H1 (cell line): ENCODE results near the gene MAN1C1. TPM values are rescaled to one million over a fixed set of nuclear protein-coding genes. Genes with fewer than 3 reads are reported as not detected.

Experiments
- CTCF ChIA-PET: fragments of 300-600 bp; sonication (Branson Sonifier 250); formaldehyde crosslinking; loops from one replicate; lab custom pipeline; 2021; ENCODE audit not compliant: partially characterized antibody; lab: Charles Lee
- POLR2A ChIA-PET: fragments of 300-600 bp; sonication (Branson Sonifier 250); formaldehyde crosslinking; loops from one replicate; lab custom pipeline; 2021; ENCODE audit warnings: inconsistent platforms; ENCODE audit not compliant: partially characterized antibody; lab: Charles Lee
- DNase-seq, 2 experiments: peaks; one replicate each; pipeline versions ENCODE4 v3.0.0 to v3.0.0-alpha.2; 2010 to 2022; ENCODE audit warnings: low spot score in 2 of 2, low read depth in 1 of 2, mixed read lengths in 1 of 2
- FAIRE-seq: peaks from 2 replicates; lab custom pipeline; 2011; peaks lifted over from hg19 to GRCh38; lab: Jason Lieb, UNC
- H2AFZ ChIP-seq: 2 replicates; pipeline ENCODE4 v1.8.1; 2012; ENCODE audit warnings: low read length, inconsistent platforms
- H2AK5ac ChIP-seq: 2 replicates; pipeline ENCODE4 v1.6.1; 2013; ENCODE audit warnings: low read depth, low read length
- H2BK120ac ChIP-seq: replicated peaks from 2 replicates; pipeline ENCODE3; 2013; ENCODE audit warnings: low read depth, low read length, inconsistent platforms
- H2BK12ac ChIP-seq: 2 replicates; pipeline ENCODE4 v1.6.1; 2013; ENCODE audit warnings: low read depth, low read length
- H2BK15ac ChIP-seq: 2 replicates; pipeline ENCODE4 v1.6.1; 2013; ENCODE audit warnings: low read length
- H2BK20ac ChIP-seq: 2 replicates; pipeline ENCODE4 v1.6.1; 2013; ENCODE audit warnings: low read length
- H2BK5ac ChIP-seq: 2 replicates; pipeline ENCODE4 v1.6.1; 2013; ENCODE audit warnings: low read depth, low read length
- H3K14ac ChIP-seq: 2 replicates; pipeline ENCODE4 v1.6.1; 2013; ENCODE audit warnings: inconsistent platforms; ENCODE audit not compliant: insufficient read length
- H3K18ac ChIP-seq: 2 replicates; pipeline ENCODE4 v1.6.1; 2013; ENCODE audit warnings: low read length; ENCODE audit errors: extremely low read depth
- H3K23ac ChIP-seq: 2 replicates; pipeline ENCODE4 v1.6.1; 2013; ENCODE audit warnings: inconsistent platforms; ENCODE audit not compliant: insufficient read length
- H3K23me2 ChIP-seq: 2 replicates; pipeline ENCODE4 v1.6.1; 2013; ENCODE audit warnings: low read depth, low read length
- H3K27ac ChIP-seq: 2 replicates; pipeline ENCODE4 v1.6.1; 2011; ENCODE audit warnings: low read depth, low read length, inconsistent platforms
- H3K27me3 ChIP-seq, 4 experiments: replicated peaks in 1 of 4; 1 replicate in 1 of 4; 2 replicates in 3 of 4; pipeline versions ENCODE4 v1.6.1 to v1.8.1; 2011 to 2013; ENCODE audit warnings: low read length in 3 of 4, mild to moderate bottlenecking in 3 of 4, inconsistent platforms in 2 of 4, mixed read lengths in 2 of 4, moderate library complexity in 1 of 4; ENCODE audit not compliant: control insufficient read depth in 3 of 4, insufficient read depth in 3 of 4; ENCODE audit errors: extremely low read depth in 1 of 4
- H3K36me3 ChIP-seq, 4 experiments: 2 replicates each; pipeline versions ENCODE4 v1.6.1 to v1.8.1; 2011 to 2013; ENCODE audit warnings: mild to moderate bottlenecking in 4 of 4, low read length in 3 of 4, moderate library complexity in 2 of 4, control low read depth in 1 of 4, inconsistent platforms in 1 of 4; ENCODE audit not compliant: insufficient read depth in 4 of 4, control insufficient read depth in 2 of 4
- H3K4ac ChIP-seq: replicated peaks from 2 replicates; pipeline ENCODE3; 2013; ENCODE audit warnings: low read length, low read depth, mixed read lengths, inconsistent platforms; ENCODE audit not compliant: insufficient read length
- H3K4me1 ChIP-seq, 4 experiments: replicated peaks in 1 of 4; 1 replicate in 1 of 4; 2 replicates in 3 of 4; pipeline versions ENCODE4 v1.6.1 to v1.8.1; 2011 to 2013; ENCODE audit warnings: low read length in 3 of 4, inconsistent platforms in 2 of 4, mixed read lengths in 1 of 4; ENCODE audit not compliant: insufficient read depth in 4 of 4, control insufficient read depth in 3 of 4
- H3K4me2 ChIP-seq, 2 experiments: 2 replicates each; pipeline versions ENCODE4 v1.6.1 to v1.8.1; 2011 to 2013; ENCODE audit warnings: low read depth in 2 of 2, low read length in 2 of 2, control low read depth in 1 of 2, inconsistent platforms in 1 of 2, mild to moderate bottlenecking in 1 of 2; ENCODE audit not compliant: insufficient read depth in 1 of 2
- H3K4me3 ChIP-seq, 4 experiments: fragments of 200-600, 300-600 bp in 1 of 4; sonication (generic), shearing (Covaris generic), sonication (Bioruptor Twin) in 1 of 4; 2 replicates each; pipeline versions ENCODE4 v1.5.1 to v1.8.1; 2011 to 2016; ENCODE audit warnings: low read length in 4 of 4, low read depth in 3 of 4, control low read depth in 2 of 4, inconsistent platforms in 2 of 4, mild to moderate bottlenecking in 2 of 4, mixed read lengths in 1 of 4, moderate library complexity in 1 of 4; ENCODE audit not compliant: insufficient read depth in 2 of 4; ENCODE audit errors: extremely low read depth in 1 of 4
- H3K56ac ChIP-seq: replicated peaks from 2 replicates; pipeline ENCODE3; 2013; ENCODE audit warnings: low read depth, mild to moderate bottlenecking, mixed read lengths, low read length, inconsistent platforms; ENCODE audit not compliant: insufficient read length
- H3K79me1 ChIP-seq: 2 replicates; pipeline ENCODE4 v1.6.1; 2013; ENCODE audit warnings: low read depth, low read length, control low read depth
- H3K79me2 ChIP-seq, 2 experiments: 2 replicates each; pipeline versions ENCODE4 v1.6.1 to v1.8.1; 2012 to 2013; ENCODE audit warnings: low read length in 2 of 2, mild to moderate bottlenecking in 2 of 2, inconsistent platforms in 1 of 2; ENCODE audit not compliant: insufficient read depth in 2 of 2, control insufficient read depth in 1 of 2
- H3K9ac ChIP-seq, 4 experiments: replicated peaks in 1 of 4; 1 replicate in 1 of 4; 2 replicates in 3 of 4; pipeline versions ENCODE4 v1.6.1 to v1.8.1; 2011 to 2013; ENCODE audit warnings: low read depth in 3 of 4, low read length in 3 of 4, control low read depth in 2 of 4, mild to moderate bottlenecking in 2 of 4, moderate library complexity in 2 of 4, inconsistent platforms in 1 of 4; ENCODE audit errors: extremely low read depth in 1 of 4
- H3K9me3 ChIP-seq, 2 experiments: 2 replicates each; pipeline versions ENCODE4 v1.6.1 to v1.8.1; 2012 to 2013; ENCODE audit warnings: mild to moderate bottlenecking in 2 of 2, moderate library complexity in 2 of 2, control low read depth in 1 of 2, inconsistent platforms in 1 of 2, low read depth in 1 of 2, low read length in 1 of 2, mixed read lengths in 1 of 2; ENCODE audit not compliant: insufficient read depth in 2 of 2
- H4K20me1 ChIP-seq, 2 experiments: replicated peaks in 1 of 2; 2 replicates each; pipeline versions ENCODE3 to v1.8.1; 2011 to 2013; ENCODE audit warnings: inconsistent platforms in 2 of 2, low read length in 2 of 2, mild to moderate bottlenecking in 1 of 2; ENCODE audit not compliant: insufficient read depth in 2 of 2, control insufficient read depth in 1 of 2
- H4K5ac ChIP-seq: 2 replicates; pipeline ENCODE4 v1.6.1; 2013; ENCODE audit warnings: low read length, low read depth, mixed read lengths, inconsistent platforms; ENCODE audit not compliant: insufficient read length
- H4K8ac ChIP-seq: 2 replicates; pipeline ENCODE4 v1.8.0; 2013; ENCODE audit warnings: mild to moderate bottlenecking, moderate library complexity, low read length, inconsistent platforms; ENCODE audit not compliant: insufficient read depth; ENCODE audit errors: extremely low read depth
- H4K91ac ChIP-seq: replicated peaks from 2 replicates; pipeline ENCODE3; 2013; ENCODE audit warnings: low read length, mixed read lengths, inconsistent platforms; ENCODE audit not compliant: insufficient read length
- EGR1 ChIP-seq: IDR thresholded peaks from 2 replicates; pipeline ENCODE4 v1.6.1; 2011; ENCODE audit warnings: low read depth, low read length, borderline replicate concordance
- JUND ChIP-seq: IDR thresholded peaks from 2 replicates; pipeline ENCODE4 v1.6.1; 2011; ENCODE audit warnings: mild to moderate bottlenecking, improper control_type of control experiment, low read length
- MAFK ChIP-seq: IDR thresholded peaks from 2 replicates; pipeline ENCODE4 v1.6.1; 2012; ENCODE audit warnings: low read depth, mild to moderate bottlenecking, improper control_type of control experiment, low read length
- POLR2AphosphoS5 ChIP-seq: IDR thresholded peaks from 2 replicates; pipeline ENCODE4 v1.6.1; 2011; ENCODE audit warnings: low read depth, low read length
- RXRA ChIP-seq: IDR thresholded peaks from 2 replicates; pipeline ENCODE4 v1.6.1; 2011; ENCODE audit warnings: low read depth, mild to moderate bottlenecking, low read length, moderate library complexity; ENCODE audit not compliant: insufficient read depth
- TBP ChIP-seq: IDR thresholded peaks from 2 replicates; pipeline ENCODE4 v1.6.1; 2011; ENCODE audit warnings: low read depth, low read length, improper control_type of control experiment
- TCF12 ChIP-seq: IDR thresholded peaks from 2 replicates; pipeline ENCODE4 v1.6.1; 2011; ENCODE audit warnings: low read depth, mild to moderate bottlenecking, low read length
- WGBS, 2 experiments: shearing (Covaris generic) in 1 of 2; methylation state at CpG; one replicate each; pipeline versions ENCODE4 v1.1.6 to v1.1.7; 2013 to 2015; ENCODE audit warnings: low lambda C conversion rate in 2 of 2, mixed read lengths in 2 of 2, inconsistent platforms in 1 of 2, low coverage in 1 of 2, missing lambda C conversion rate in 1 of 2; ENCODE audit not compliant: insufficient replicate concordance in 2 of 2, insufficient coverage in 1 of 2, insufficient read length in 1 of 2; ENCODE audit errors: extremely low coverage in 1 of 2, missing lambda C conversion rate in 1 of 2; 5-methylcytosine and 5-hydroxymethylcytosine counted together
- polyA plus RNA-seq, 7 experiments: library from polyadenylated mRNA; depleted of rRNA in 3 of 7; stranded (reverse) in 5 of 7; unstranded in 2 of 7; fragments of >200 nt in 5 of 7; fragments of 200-250 nt in 2 of 7; gene quantifications; 1 replicate in 5 of 7; 2 replicates in 1 of 7; 4 replicates in 1 of 7; pipeline versions ENCODE4 v1.2.1 to v1.2.3, GENCODE V29; 2011 to 2013; ENCODE audit warnings: missing spikeins in 2 of 7, mixed read lengths in 2 of 7
- total RNA-seq: library from RNA; stranded (reverse); fragmentation: NEBNext Ultra II Directional; extraction: Animal tissue kit (Norgen Biotek cat#: 25700); gene quantifications from 2 replicates; pipeline ENCODE4 v1.2.1, GENCODE V29; 2021

MAN1C1 gene
- total and polyA plus RNA-seq, 2 of the 8 experiments (the other 6 are each of a cell fraction or from before 2014, with no cell fraction given): 7.8 to 15.2 TPM

DNA sequence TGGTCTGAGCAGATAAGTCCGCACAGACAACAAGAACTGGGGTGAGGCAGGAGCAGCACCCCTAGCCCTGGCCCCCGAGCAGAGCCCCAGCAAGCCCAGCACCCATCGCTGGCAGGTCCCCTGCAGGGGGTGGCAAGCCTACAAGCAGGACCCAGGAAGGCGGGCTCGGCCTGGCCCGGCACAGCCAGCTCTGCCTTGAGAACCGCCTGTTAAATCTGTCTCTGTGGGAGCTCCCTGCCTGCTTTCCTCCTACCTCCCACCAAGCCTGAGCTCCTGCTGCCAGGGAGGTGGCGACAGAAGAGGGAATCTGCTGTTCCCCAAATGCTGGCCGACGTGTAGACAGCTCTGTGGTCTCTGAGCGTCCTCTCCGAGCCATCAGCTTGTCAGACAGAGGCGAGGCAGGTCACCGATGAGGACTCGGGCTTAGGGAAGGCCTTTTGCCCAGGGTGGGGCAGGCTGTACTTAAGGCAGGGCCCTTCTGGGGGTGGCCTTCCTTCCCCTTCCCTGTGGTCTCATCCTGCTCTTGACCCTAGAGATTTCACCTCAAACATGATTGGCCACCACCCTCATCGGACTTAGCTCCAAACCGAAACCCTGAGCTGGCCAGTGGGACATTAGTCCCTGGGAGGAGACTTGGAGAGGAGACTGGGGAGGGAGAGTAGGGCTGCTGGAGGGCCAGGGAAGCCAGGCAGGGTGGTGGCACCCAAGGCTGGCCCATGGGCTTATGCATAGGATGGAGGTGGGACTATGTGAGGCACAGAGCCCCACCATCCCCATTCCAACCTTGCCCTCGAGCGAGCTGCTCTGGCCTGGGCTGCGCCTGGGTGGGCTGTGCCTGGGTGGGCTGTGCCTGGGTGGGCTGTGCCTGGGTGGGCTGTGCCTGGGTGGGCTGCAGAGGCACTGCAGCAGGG lies 191.1 kb downstream of the MAN1C1 start:
- no peak overlapping the region for H2AFZ ChIP-seq
- TF ChIP-seq TCF12 (no peak), JUND (no peak), EGR1 (no peak), MAFK (no peak), RXRA (no peak), POLR2AphosphoS5 (no peak), TBP (no peak)
- H4K5ac ChIP-seq: no peak overlapping the region
- H2BK15ac ChIP-seq: no peak overlapping the region
- H3K4me2 ChIP-seq: no peak overlapping the region
- H3K4ac ChIP-seq: no peak overlapping the region
- no peak overlapping the region for H2BK12ac ChIP-seq
- 90% methylated on average over 16 of the region's 20 CpGs; no CpG with 5 or more reads in 1 of the 2 experiments for WGBS, 2 experiments
- no peak overlapping the region for H3K56ac ChIP-seq
- no peaks in the 10 kb centered on the region; the same call in 1 of the 2 replicates for H3K79me1 ChIP-seq
- no peak overlapping the region for H2BK20ac ChIP-seq
- FAIRE-seq (no peak), DNase-seq (no peak)
- H4K91ac ChIP-seq: no peak overlapping the region
- no peak overlapping the region for H2AK5ac ChIP-seq
- peaks cover 0 to 13% (median 6%) of the 10 kb centered on the region in 4 experiments; a peak in 5 of 8 replicates for H3K36me3 ChIP-seq
- no peaks in the 10 kb centered on the region for H3K27me3 ChIP-seq
- no peak overlapping the region for H3K9ac ChIP-seq
- H3K18ac ChIP-seq: no peak overlapping the region
- H3K23ac ChIP-seq: no peak overlapping the region
- ChIA-PET CTCF (interaction anchor here (0.5 to 8.2 kb wide), 18 partner anchors 7 to 528 kb away, joined by 3 to 83 read pairs (median 4); partner anchors contain the start of gene SELENON), POLR2A (interaction anchor here (0.5 to 5.6 kb wide), 2 partner anchors 12 to 243 kb away, joined by 3 to 32 read pairs; partner anchors contain the start of gene MTFR1L)
- no peak overlapping the region for H4K8ac ChIP-seq
- H3K4me1 ChIP-seq: peaks cover 0 to 5% (median 2%) of the 10 kb centered on the region in 4 experiments; a peak in 4 of 7 replicates
- H3K4me3 ChIP-seq: no peak overlapping the region
- no peak overlapping the region for H3K27ac ChIP-seq
- H2BK120ac ChIP-seq: no peak overlapping the region
- no peak overlapping the region for H2BK5ac ChIP-seq
- H3K79me2 ChIP-seq: no peaks in the 10 kb centered on the region
- peaks cover 2 to 13% of the 10 kb centered on the region in 2 experiments for H4K20me1 ChIP-seq
- no peaks in the 10 kb centered on the region for H3K9me3 ChIP-seq
- H3K14ac ChIP-seq: no peak overlapping the region
- H3K23me2 ChIP-seq: no peaks in the 10 kb centered on the region
